Measurements from ENCODE around the gene VCL. TPM values are rescaled to one million over a fixed set of nuclear protein-coding genes. Genes with fewer than 3 reads are reported as not detected.

VCL gene
- total RNA-seq, 1 experiment from 2014 or later: 92.2 TPM

DNA sequence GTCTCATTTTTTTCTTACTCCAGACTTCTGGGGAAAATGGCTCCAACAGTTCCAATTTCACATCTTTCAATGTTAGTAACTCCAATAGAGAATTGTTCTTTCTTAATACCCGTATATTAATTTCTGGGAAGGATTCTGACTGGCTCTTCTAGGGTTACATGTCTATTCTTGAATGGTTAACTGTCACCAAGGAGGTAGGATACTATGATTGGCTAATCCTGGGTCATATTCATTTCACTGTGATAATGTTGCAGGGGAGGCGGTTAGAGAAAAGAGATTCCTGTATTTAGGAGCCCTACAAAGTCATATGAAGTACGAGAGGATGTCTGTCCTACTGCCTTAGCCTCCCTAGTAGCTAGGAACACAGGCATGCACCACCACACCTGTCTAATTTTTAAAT, 16.1 kb upstream of the VCL start:
- intact Hi-C loops (cut with micrococcal nuclease; ENCODE audit: unreplicated experiment): no loop called here
- Histone ChIP-seq H3K4me1 (0 out of 2 replicates have a peak, but pooled peaks cover 2% of the 10 kb centered on the region), H3K27me3 (replicated peaks; ENCODE audit: control insufficient read depth, insufficient read depth, low read length) (no peaks in the 10 kb centered on the region), H3K9me3 (no peaks in the 10 kb centered on the region), H3K36me3 (ENCODE audit: control insufficient read depth, insufficient read depth, low read length) (no peaks in the 10 kb centered on the region), H3K4me3 (ENCODE audit: low read depth, low read length) (no peak overlapping the region)
- Mint-ChIP-seq H3K27me3 (ENCODE audit: insufficient read depth, unreplicated experiment) (no peaks in the 10 kb centered on the region), H3K36me3 (ENCODE audit: insufficient read depth, unreplicated experiment) (peaks cover 7% of the 10 kb centered on the region), H3K4me1 (ENCODE audit: low read depth, unreplicated experiment) (peaks cover 16% of the 10 kb centered on the region), H3K9me3 (ENCODE audit: unreplicated experiment) (no peaks in the 10 kb centered on the region), H3K27ac (ENCODE audit: unreplicated experiment) (no peak overlapping the region), H3K4me3 (ENCODE audit: unreplicated experiment) (no peak overlapping the region)
- no TSS peak for BruUV-seq (replicated peaks)
- TF ChIP-seq, protein P1, sequence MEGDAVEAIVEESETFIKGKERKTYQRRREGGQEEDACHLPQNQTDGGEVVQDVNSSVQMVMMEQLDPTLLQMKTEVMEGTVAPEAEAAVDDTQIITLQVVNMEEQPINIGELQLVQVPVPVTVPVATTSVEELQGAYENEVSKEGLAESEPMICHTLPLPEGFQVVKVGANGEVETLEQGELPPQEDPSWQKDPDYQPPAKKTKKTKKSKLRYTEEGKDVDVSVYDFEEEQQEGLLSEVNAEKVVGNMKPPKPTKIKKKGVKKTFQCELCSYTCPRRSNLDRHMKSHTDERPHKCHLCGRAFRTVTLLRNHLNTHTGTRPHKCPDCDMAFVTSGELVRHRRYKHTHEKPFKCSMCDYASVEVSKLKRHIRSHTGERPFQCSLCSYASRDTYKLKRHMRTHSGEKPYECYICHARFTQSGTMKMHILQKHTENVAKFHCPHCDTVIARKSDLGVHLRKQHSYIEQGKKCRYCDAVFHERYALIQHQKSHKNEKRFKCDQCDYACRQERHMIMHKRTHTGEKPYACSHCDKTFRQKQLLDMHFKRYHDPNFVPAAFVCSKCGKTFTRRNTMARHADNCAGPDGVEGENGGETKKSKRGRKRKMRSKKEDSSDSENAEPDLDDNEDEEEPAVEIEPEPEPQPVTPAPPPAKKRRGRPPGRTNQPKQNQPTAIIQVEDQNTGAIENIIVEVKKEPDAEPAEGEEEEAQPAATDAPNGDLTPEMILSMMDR (IDR thresholded peaks at IDR 0.05; ENCODE audit: insufficient read depth in 1 of 2, low read depth in 1 of 2, low read length in 1 of 2, severe bottlenecking in 1 of 2, unreplicated experiment in 1 of 2): no peak
- ChIA-PET POLR2A (no interaction called here), CTCF (no interaction called here)
- no peak for DNase-seq

DNA sequence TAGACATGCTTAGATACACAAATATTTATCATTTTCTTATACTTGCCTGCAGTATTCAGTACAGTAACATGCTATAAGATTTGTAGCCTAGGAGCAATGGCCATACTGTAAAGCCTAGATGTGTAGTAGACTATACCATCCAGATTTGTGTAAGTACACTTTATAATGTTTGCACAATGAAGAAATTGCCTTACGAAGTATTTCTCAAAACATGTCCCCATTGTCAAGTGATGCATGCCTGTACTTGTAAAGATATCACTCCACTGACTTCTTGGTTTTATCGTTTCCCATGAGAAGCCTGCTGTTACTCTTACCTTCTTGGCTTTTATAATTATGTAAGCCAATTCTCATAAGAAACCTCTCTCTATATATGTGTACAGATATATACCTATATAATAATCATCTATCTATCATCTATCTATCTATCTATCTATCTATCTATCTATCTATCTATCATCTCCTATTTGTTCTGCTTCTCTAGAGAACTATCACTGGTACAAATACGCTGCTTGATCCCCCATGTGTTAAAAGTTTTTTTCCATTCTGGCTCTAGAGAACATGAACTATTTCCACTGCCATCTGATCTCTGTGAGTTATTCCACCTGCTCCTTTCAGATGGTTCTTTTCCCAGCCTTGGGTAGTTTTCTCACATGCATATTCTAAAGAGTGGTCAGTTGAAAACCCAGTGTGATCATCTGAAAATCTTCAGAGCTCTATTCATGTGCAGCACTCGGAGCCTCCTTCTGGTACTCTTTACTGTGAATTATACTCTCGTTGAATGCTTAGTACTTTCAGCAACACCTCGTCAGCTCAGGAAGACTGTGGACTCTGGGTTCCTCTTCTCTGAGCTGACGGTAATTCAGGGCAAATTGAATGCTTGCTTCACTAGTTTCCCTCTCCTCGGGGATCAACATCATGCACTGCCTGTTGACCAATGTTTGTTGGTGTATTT, 14.5 kb upstream of the VCL start:
- Mint-ChIP-seq H3K36me3 (ENCODE audit: insufficient read depth, unreplicated experiment) (no peaks in the 10 kb centered on the region), H3K4me1 (ENCODE audit: low read depth, unreplicated experiment) (peaks cover 8% of the 10 kb centered on the region), H3K27ac (ENCODE audit: unreplicated experiment) (no peak overlapping the region), H3K27me3 (ENCODE audit: insufficient read depth, unreplicated experiment) (no peaks in the 10 kb centered on the region), H3K9me3 (ENCODE audit: unreplicated experiment) (no peaks in the 10 kb centered on the region), H3K4me3 (ENCODE audit: unreplicated experiment) (no peak overlapping the region)
- POLR2A ChIA-PET: no interaction called here
- CTCF ChIA-PET: no interaction called here
- intact Hi-C loops (cut with micrococcal nuclease; ENCODE audit: unreplicated experiment): no loop called here
- DNase-seq: no peak
- no peaks in the 10 kb centered on the region for H3K27me3 ChIP-seq (replicated peaks; ENCODE audit: control insufficient read depth, insufficient read depth, low read length)
- H3K36me3 ChIP-seq (ENCODE audit: control insufficient read depth, insufficient read depth, low read length): no peaks in the 10 kb centered on the region
- BruUV-seq (replicated peaks): no TSS peak
- H3K9me3 ChIP-seq: no peaks in the 10 kb centered on the region
- TF ChIP-seq, protein P1 (IDR thresholded peaks at IDR 0.05; ENCODE audit: insufficient read depth in 1 of 2, low read depth in 1 of 2, low read length in 1 of 2, severe bottlenecking in 1 of 2, unreplicated experiment in 1 of 2): no peak
- H3K4me3 ChIP-seq (ENCODE audit: low read depth, low read length): no peak overlapping the region
- no peaks in the 10 kb centered on the region for H3K4me1 ChIP-seq

DNA sequence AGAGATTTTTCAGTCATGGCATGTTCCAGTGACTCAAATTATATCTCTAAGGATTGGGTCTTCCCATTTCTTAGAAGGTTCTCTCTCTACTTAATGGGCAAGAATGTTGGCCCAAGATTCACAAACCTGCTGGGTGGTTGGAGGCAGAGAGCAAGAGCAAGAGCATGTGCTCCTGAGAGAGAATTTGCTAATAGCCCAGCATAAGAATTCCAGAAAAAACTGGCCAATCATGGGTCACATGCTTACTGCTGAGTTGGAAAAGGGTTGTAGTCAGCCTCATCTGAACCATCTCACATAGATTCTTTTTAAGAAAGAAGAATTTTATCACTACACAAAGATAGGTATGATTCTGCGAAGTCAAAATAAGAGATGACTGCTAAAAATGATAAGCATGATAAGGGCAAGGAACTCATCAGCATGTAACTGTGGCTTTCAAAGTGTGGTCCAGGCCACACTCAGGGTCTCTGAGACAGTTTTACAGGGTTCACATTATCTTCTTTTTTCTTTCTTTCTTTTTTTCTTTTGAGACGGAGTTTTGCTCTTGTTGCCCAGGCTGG, 8.2 kb upstream of the VCL start:
- no peak overlapping the region for H3K4me3 ChIP-seq (ENCODE audit: low read depth, low read length)
- POLR2A ChIA-PET: interaction anchor here (0.8 kb wide), 1 partner anchor 10 kb away, joined by 3 read pairs; no protein-coding TSS in a partner anchor
- no peak overlapping the region for H3K27ac Mint-ChIP-seq (ENCODE audit: unreplicated experiment)
- H3K4me1 ChIP-seq: no peaks in the 10 kb centered on the region
- CTCF ChIA-PET: no interaction called here
- no peaks in the 10 kb centered on the region for H3K27me3 Mint-ChIP-seq (ENCODE audit: insufficient read depth, unreplicated experiment)
- no TSS peak for BruUV-seq (replicated peaks)
- intact Hi-C loops (cut with micrococcal nuclease; ENCODE audit: unreplicated experiment): no loop called here
- no peaks in the 10 kb centered on the region for H3K9me3 ChIP-seq
- H3K36me3 ChIP-seq (ENCODE audit: control insufficient read depth, insufficient read depth, low read length): no peaks in the 10 kb centered on the region
- H3K4me3 Mint-ChIP-seq (ENCODE audit: unreplicated experiment): no peak overlapping the region
- no peaks in the 10 kb centered on the region for H3K9me3 Mint-ChIP-seq (ENCODE audit: unreplicated experiment)
- TF ChIP-seq, protein P1 (IDR thresholded peaks at IDR 0.05; ENCODE audit: insufficient read depth in 1 of 2, low read depth in 1 of 2, low read length in 1 of 2, severe bottlenecking in 1 of 2, unreplicated experiment in 1 of 2): no peak
- no peak for DNase-seq
- no peaks in the 10 kb centered on the region for H3K27me3 ChIP-seq (replicated peaks; ENCODE audit: control insufficient read depth, insufficient read depth, low read length)
- H3K4me1 Mint-ChIP-seq (ENCODE audit: low read depth, unreplicated experiment): peaks cover 7% of the 10 kb centered on the region
- no peaks in the 10 kb centered on the region for H3K36me3 Mint-ChIP-seq (ENCODE audit: insufficient read depth, unreplicated experiment)
